SH-SY5Y (cell line): ENCODE results near the gene APOC1.

ENCODE experiments used
- GATA2 ChIP-seq: IDR thresholded peaks from 2 replicates; pipeline ENCODE4 v1.6.1; 2011; ENCODE audit warnings: mild to moderate bottlenecking, low read depth, low read length
- GATA3 ChIP-seq: IDR thresholded peaks from 2 replicates; pipeline ENCODE4 v1.6.1; 2011; ENCODE audit warnings: low read depth, mild to moderate bottlenecking, low read length, moderate library complexity

DNA sequence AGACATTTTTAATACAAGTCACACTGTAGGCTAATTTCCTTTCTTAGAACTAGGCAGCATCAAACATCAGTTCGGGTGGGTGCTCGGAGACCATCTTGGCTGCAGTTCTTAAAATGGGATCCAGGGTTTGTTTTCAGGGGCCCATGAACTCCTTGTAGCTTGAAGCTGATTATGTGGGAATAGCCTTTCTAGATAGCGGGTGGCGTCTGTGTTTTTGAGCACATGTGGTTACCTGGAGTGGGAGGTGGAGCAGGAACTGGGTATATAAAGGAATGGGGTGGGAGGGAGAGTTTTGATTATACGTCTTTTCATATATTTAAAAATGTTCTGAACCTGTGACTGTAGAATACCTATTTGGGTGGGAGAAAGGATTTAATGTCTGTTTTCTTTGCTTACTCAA, 53.7 kb downstream of the APOC1 start:
- TF ChIP-seq GATA2: no peak
- TF ChIP-seq GATA3: no peak
